Loucy (cell line): Measurements from ENCODE around the gene CPXM2.

ENCODE experiments used
- H2AFZ ChIP-seq: fragments of 200-600 bp; sonication (generic); 2 replicates; pipeline ENCODE4 v1.6.0; 2016; ENCODE audit warnings: antibody characterized with exemption, mild to moderate bottlenecking, low read length, moderate library complexity
- H3F3A ChIP-seq: fragments of 200-600 bp; 2 replicates; pipeline ENCODE4 v1.6.0; 2016; ENCODE audit warnings: antibody characterized with exemption, low read depth, mild to moderate bottlenecking
- H3K27me3 ChIP-seq: fragments of 200-600 bp; sonication (generic); 2 replicates; pipeline ENCODE4 v1.6.1; 2014; ENCODE audit warnings: low read length, mild to moderate bottlenecking; ENCODE audit not compliant: insufficient read depth, poor library complexity, severe bottlenecking
- H3K36me3 ChIP-seq: fragments of 200-600 bp; sonication (generic); 2 replicates; pipeline ENCODE4 v1.6.1; 2016; ENCODE audit warnings: low read length; ENCODE audit not compliant: insufficient read depth
- H3K4me1 ChIP-seq: fragments of 200-600 bp; sonication (generic); 2 replicates; pipeline ENCODE4 v1.5.1; 2014; ENCODE audit warnings: low read length, mild to moderate bottlenecking; ENCODE audit not compliant: insufficient read depth, poor library complexity, severe bottlenecking
- H3K4me2 ChIP-seq: fragments of 200-600 bp; sonication (generic); 2 replicates; pipeline ENCODE4 v1.6.0; 2014; ENCODE audit warnings: antibody characterized with exemption, low read length, low read depth, mild to moderate bottlenecking; ENCODE audit not compliant: poor library complexity, severe bottlenecking
- H3K4me3 ChIP-seq: fragments of 200-600 bp; sonication (generic); 2 replicates; pipeline ENCODE4 v1.5.1; 2014; ENCODE audit warnings: low read length, mild to moderate bottlenecking, mixed read lengths; ENCODE audit not compliant: poor library complexity, severe bottlenecking
- H3K79me2 ChIP-seq: fragments of 200-600 bp; sonication (generic); 2 replicates; pipeline ENCODE4 v1.6.1; 2014; ENCODE audit warnings: low read length; ENCODE audit not compliant: insufficient read depth
- H3K9ac ChIP-seq: fragments of 200-600 bp; sonication (generic); 2 replicates; pipeline ENCODE4 v1.6.0; 2014; ENCODE audit warnings: mild to moderate bottlenecking, low read depth, low read length, moderate library complexity; ENCODE audit not compliant: poor library complexity, severe bottlenecking
- H3K9me2 ChIP-seq: fragments of 200-600 bp; sonication (generic); replicated peaks from 2 replicates; pipeline ENCODE4 v1.6.1; 2016; ENCODE audit warnings: low read depth, low read length, mixed read lengths
- H3K9me3 ChIP-seq: fragments of 200-600 bp; sonication (generic); 2 replicates; pipeline ENCODE4 v1.6.1; 2014; ENCODE audit warnings: mild to moderate bottlenecking, antibody characterized with exemption, low read length, low read depth; ENCODE audit not compliant: insufficient read depth
- H4K20me1 ChIP-seq: fragments of 200-600 bp; sonication (generic); 2 replicates; pipeline ENCODE4 v1.6.0; 2014; ENCODE audit warnings: antibody characterized with exemption, low read length, mild to moderate bottlenecking; ENCODE audit not compliant: insufficient read depth, poor library complexity, severe bottlenecking
- EZH2phosphoT487 ChIP-seq: fragments of 200-600 bp; IDR thresholded peaks from 2 replicates; pipeline ENCODE4 v1.6.1; 2018; ENCODE audit warnings: antibody characterized with exemption, mild to moderate bottlenecking, moderate library complexity, borderline replicate concordance
- TF ChIP-seq, protein P1 (sequence below): fragments of 200-600 bp; sonication (generic); conservative IDR thresholded peaks from 2 replicates; pipeline ENCODE4 v1.5.1; 2014; ENCODE audit warnings: mild to moderate bottlenecking, antibody characterized with exemption, low read length

Gene CPXM2

GRCh38 chr10:123913688-123914268 lies 22.2 kb upstream of the CPXM2 start:
- Histone ChIP-seq H3K36me3 (no peaks in the 10 kb centered on the region), H3K4me3 (no peak overlapping the region), H3K27me3 (no peaks in the 10 kb centered on the region), H2AFZ (no peak overlapping the region), H4K20me1 (no peaks in the 10 kb centered on the region), H3K79me2 (no peaks in the 10 kb centered on the region), H3K9me2 (no peaks in the 10 kb centered on the region), H3K9ac (no peak overlapping the region), H3K4me2 (no peak overlapping the region), H3K9me3 (peaks cover 2% of the 10 kb centered on the region; the same call in 1 of the 2 replicates), H3K4me1 (no peaks in the 10 kb centered on the region), H3F3A (no peaks in the 10 kb centered on the region)
- TF ChIP-seq EZH2phosphoT487, result no peak
- TF ChIP-seq, protein P1, sequence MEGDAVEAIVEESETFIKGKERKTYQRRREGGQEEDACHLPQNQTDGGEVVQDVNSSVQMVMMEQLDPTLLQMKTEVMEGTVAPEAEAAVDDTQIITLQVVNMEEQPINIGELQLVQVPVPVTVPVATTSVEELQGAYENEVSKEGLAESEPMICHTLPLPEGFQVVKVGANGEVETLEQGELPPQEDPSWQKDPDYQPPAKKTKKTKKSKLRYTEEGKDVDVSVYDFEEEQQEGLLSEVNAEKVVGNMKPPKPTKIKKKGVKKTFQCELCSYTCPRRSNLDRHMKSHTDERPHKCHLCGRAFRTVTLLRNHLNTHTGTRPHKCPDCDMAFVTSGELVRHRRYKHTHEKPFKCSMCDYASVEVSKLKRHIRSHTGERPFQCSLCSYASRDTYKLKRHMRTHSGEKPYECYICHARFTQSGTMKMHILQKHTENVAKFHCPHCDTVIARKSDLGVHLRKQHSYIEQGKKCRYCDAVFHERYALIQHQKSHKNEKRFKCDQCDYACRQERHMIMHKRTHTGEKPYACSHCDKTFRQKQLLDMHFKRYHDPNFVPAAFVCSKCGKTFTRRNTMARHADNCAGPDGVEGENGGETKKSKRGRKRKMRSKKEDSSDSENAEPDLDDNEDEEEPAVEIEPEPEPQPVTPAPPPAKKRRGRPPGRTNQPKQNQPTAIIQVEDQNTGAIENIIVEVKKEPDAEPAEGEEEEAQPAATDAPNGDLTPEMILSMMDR, result no peak

DNA sequence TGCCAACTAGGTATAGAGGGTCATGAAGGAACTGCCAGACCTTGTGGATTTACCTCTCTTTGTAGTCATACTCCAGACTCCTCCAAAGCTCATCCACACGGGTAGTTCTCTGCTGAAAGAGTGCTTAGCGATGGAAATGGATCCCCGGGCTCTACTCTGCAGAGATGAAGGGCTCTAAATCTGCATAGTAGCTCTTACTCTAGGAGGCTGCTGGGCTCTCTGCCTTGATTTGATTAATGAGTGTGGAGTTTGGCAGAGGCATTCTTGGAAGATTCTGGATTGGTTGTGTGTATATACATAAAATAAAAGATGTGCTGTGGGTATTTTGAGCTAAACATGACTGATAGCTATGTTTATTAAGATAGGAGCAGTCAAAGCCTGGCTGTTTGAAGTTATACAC lies 21.3 kb upstream of the CPXM2 start:
- Histone ChIP-seq H3K4me2 (no peak overlapping the region), H2AFZ (no peak overlapping the region), H3K9me2 (no peaks in the 10 kb centered on the region), H3K36me3 (no peaks in the 10 kb centered on the region), H3K9ac (no peak overlapping the region), H3K4me3 (no peak overlapping the region), H4K20me1 (no peaks in the 10 kb centered on the region), H3K79me2 (no peaks in the 10 kb centered on the region), H3K9me3 (peaks cover 2% of the 10 kb centered on the region; the same call in 1 of the 2 replicates), H3F3A (no peaks in the 10 kb centered on the region), H3K4me1 (no peaks in the 10 kb centered on the region), H3K27me3 (no peaks in the 10 kb centered on the region)
- no peak for TF ChIP-seq EZH2phosphoT487
- TF ChIP-seq, protein P1, result no peak

DNA sequence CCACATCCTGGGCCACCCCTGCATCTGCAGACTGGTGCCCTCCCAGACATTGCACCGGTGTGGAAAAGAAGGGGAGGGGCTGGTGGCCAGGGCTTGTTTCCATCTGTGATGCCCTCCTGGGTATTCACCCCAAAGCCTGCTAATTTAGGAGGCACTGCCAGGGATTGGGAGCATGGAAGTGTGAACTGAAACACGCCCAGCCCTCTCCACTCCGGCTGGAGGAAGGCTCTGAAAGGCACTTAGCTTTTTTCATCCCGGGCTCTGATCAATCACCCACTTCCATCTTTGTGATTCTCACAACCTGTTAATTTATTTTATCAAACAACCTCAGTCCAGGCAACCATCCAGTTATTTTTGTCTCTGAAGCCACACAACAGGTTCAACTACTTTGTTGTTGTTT lies 20.9 kb upstream of the CPXM2 start:
- H3K9me2 ChIP-seq, result no peaks in the 10 kb centered on the region
- TF ChIP-seq, protein P1, result no peak
- no peak for TF ChIP-seq EZH2phosphoT487
- H3K9me3 ChIP-seq, result peaks cover 2% of the 10 kb centered on the region; the same call in 1 of the 2 replicates
- H3K79me2 ChIP-seq, result no peaks in the 10 kb centered on the region
- no peaks in the 10 kb centered on the region for H3K36me3 ChIP-seq
- H3K4me2 ChIP-seq, result no peak overlapping the region
- H3K27me3 ChIP-seq, result no peaks in the 10 kb centered on the region
- H3K9ac ChIP-seq, result no peak overlapping the region
- H3K4me1 ChIP-seq, result no peaks in the 10 kb centered on the region
- H4K20me1 ChIP-seq, result no peaks in the 10 kb centered on the region
- H3K4me3 ChIP-seq, result no peak overlapping the region
- no peak overlapping the region for H2AFZ ChIP-seq
- H3F3A ChIP-seq, result no peaks in the 10 kb centered on the region
